Mononuclear cell (primary cell): Measurements from ENCODE around the gene EMID1. TPM values are rescaled to one million over a fixed set of nuclear protein-coding genes. Genes with fewer than 3 reads are reported as not detected.
"Not testable (repeated sequence)": the region's sequence is repeated elsewhere in the genome, so short reads cannot be mapped to it uniquely, and the experiment has no call there.

ENCODE experiments used
- H3K27me3 ChIP-seq: 2 replicates; pipeline ENCODE4 v1.6.0; 2011; ENCODE audit warnings: low read length, control low read depth; ENCODE audit not compliant: insufficient read depth
- H3K4me1 ChIP-seq: 2 replicates; pipeline ENCODE4 v1.5.1; 2011; ENCODE audit warnings: mild to moderate bottlenecking, low read length, control low read depth; ENCODE audit not compliant: insufficient read depth
- H3K4me3 ChIP-seq: 2 replicates; pipeline ENCODE4 v1.5.1; 2011; ENCODE audit warnings: mild to moderate bottlenecking, low read length, moderate library complexity
- H3K9me3 ChIP-seq: 2 replicates; pipeline ENCODE4 v1.5.1; 2011; ENCODE audit warnings: low read depth, mild to moderate bottlenecking, control low read depth, low read length
- total RNA-seq: library from RNA; depleted of rRNA; stranded (reverse); fragments of >200 nt; gene quantifications from one replicate; pipeline ENCODE4 v1.2.3, GENCODE V29; 2012

EMID1 gene
- total RNA-seq, 1 donor: 0.21 TPM

DNA sequence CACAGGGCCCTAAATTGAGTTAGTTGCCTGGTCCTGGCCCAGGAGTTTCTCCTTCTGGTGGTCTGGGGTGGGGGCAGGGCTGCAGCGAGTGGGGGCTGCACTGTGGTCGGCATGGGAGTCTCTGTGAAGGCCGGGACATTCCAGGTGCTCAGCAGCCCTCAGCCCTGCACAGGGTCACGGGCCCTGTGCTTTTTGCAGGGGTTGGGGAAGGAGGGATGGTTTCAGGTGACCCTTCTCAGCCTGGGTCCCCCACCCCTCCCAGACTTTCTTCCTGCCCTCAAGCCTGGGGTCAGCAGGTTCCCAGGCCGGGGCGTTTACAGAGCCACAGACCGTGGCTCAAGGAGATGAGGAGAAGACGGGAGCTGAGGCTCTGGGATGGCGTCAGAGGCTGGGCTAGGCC lies 7.8 kb downstream of the EMID1 start:
- no peak overlapping the region for H3K4me3 ChIP-seq
- no peaks in the 10 kb centered on the region for H3K4me1 ChIP-seq
- H3K27me3 ChIP-seq: no peaks in the 10 kb centered on the region
- no peaks in the 10 kb centered on the region for H3K9me3 ChIP-seq

DNA sequence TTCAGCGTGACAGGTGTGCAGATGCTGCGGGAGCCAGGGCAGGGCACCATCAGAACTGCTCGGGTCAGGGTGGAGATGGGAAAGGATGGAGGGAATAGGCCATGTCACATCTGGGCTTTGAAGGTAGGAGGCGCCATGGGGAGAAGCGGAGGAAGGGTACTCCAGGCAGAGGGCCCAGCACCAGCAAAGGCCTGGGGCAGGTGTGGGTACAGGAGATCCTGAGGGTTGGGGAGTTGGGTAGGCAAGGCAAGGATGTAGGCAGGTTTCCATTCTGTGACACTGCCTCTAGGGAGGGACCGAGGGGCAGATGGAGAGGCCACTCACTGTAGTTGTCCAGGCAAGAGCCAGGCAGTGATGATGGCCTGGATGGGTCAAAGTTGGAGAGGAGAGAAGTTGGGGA lies 8.5 kb downstream of the EMID1 start:
- no peaks in the 10 kb centered on the region for H3K4me1 ChIP-seq
- H3K4me3 ChIP-seq: no peak overlapping the region
- no peaks in the 10 kb centered on the region for H3K9me3 ChIP-seq
- no peaks in the 10 kb centered on the region for H3K27me3 ChIP-seq

DNA sequence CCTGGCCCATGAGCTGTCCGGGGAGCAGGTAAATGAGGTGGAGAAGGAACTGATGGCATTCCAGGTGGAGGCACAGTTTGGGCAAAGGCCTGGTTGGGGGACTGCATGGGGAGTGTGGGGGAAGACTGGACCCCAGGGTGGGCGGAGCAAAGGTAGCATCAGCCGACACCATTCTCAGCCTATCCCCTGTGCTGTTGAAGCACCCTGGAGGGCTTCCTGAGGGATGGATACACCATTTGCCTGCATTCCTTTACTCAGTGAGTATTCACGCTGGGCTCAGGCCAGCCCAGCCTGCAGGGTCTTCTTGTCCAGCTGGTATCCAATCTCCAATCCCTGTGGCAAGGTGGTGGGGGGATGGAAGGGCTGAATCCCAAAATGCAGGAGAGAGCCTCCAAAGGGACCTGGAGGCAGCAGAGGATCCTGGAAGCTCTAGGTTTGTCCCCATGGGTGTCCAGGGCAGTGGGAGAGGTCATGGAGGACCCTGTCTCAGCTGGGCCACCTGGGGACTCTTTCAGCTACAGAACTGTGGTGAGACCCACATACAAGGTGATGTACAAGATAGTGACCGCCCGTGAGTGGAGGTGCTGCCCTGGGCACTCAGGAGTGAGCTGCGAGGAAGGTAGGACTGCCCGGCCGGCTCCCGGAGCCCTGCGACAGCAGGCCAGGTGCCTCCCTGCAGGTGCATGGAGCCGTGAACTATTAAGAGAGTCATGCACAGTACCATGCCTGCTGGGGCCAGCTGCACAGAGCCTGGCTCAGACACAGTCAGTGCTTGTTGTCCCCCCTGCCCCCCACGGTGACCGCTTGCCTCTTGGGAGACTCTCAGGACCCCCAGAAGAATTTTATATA lies 9.5 kb downstream of the EMID1 start:
- H3K4me3 ChIP-seq: no peak overlapping the region

DNA sequence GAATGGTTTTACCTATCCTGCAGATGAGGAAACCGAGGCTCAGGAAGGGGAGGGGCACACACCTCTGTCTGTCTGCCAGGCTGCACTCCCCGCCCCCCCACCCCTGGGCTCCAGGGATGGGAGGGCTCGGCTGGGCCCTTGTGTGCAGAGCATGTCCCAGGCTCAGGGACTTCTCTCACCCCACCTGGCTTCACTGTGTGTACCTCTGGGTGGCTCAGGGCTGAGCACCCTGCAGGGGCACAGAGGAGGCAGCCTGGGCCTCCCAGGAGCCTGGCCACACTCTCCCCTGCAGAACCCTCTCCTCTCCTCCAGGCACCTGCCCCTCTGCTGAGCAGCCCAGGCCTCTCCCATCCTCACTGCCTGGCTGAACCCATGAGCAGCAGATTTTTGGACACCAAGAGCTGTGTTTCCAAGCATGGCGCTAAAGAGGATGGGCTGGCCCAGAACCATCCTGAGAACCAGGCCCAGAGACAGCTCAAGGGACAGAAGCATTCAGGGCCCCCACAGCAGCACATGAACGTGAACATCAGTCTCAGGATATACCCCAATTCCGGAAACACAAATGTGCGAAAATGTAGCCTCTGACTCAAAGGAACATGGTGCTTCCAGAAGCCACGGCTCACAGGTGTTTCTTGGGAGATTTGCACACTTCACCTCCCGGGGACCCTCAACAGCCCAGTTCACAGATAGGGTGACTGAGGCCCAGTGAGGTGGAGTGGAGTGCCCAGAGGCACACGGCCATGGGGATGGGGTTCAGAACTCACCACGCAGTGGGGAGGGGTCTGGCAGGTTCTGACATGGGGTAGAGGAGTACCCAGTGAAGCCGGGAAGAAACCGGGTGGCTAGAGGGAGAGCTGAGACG lies 10.5 kb downstream of the EMID1 start:
- Histone ChIP-seq H3K4me1 (no peaks in the 10 kb centered on the region), H3K9me3 (no peaks in the 10 kb centered on the region), H3K4me3 (no peak overlapping the region), H3K27me3 (no peaks in the 10 kb centered on the region)

More for the DNA sequence above, 9.5 kb downstream of the EMID1 start:
- Histone ChIP-seq H3K9me3 (no peaks in the 10 kb centered on the region), H3K27me3 (no peaks in the 10 kb centered on the region), H3K4me1 (no peaks in the 10 kb centered on the region)

DNA sequence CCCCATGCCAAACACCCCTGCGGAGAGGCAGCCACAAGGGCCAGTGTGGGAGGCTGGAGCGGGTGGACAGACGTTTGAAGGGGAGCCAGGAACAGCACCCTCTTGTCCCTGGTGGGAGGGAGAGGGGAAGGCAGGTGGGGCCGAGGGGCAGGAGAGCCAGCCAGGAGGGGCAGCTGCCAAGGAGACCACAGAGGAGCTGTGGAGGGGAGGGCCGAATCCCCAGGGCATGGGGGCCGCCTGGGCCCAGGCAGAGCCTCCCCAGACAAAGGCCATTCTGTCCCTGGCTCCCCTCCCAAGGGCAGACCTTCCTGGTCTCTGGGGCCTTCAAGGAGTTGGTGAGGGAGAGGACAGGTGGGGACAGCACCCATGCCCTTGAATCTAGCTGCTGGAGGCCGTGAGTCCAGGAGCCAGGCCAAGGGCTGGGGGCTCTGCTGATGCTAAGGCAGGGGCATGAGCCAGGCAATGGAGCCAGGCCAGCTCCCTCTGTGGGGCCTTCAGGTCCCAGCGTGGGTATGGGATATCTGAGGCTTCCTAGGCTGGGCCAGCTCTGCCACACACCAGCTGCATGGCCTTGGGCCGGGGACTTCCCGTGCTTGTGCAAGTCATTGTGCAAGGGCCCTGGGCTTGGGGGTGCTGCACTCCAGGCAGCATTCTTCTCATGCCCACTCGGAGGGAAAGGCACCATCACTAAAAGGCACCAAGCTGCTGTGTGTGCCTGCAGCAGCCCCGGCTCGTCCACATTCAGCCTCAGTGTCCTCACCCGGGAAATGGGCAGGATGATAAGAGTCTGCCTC lies 11.4 kb downstream of the EMID1 start:
- no peaks in the 10 kb centered on the region for H3K27me3 ChIP-seq
- no peaks in the 10 kb centered on the region for H3K4me1 ChIP-seq
- no peaks in the 10 kb centered on the region for H3K9me3 ChIP-seq
- H3K4me3 ChIP-seq: no peak overlapping the region

DNA sequence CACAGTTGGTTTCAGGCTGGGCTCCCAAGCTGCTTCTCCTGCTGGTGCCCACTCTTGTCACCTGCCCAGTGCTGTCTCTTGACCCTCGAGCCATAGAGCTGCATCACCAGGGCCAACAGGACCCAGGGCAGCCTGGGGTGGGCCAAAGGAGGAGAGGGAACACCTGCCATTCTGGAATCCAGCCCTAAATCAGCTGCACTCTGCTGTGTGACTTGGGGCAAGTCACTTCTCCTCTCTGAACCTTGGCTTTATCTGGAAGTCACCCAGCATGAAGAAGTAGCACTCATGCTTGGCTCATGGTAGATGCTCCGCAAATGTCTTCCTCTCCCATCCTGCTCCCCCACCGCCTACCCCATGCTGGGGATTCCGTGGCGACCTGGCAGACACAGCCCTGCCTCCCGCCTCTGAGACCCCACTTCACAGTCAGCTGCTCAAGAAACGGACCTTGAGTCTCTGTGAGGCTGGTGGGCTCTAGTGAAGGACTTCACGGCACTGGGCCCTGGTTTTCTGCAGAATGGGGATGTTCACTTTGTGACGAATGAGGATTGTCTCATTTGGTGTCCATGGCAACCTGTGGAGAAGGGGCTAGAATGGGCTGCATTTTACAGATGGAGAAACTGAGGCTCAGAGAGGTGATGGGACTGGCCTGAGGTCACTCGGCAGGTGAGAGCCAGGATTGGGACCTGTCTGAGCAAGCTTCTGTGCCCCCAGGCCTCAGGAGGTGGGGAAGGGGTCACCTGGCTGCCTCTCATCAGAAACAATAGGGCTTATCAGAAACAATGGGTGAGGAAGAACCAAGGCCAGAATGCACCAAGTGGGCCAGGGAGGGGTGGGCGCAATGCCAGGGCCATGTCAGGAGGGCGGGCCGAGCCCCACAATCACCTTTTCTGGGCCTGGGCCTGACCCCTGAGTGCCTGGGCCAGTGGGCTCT lies 12.4 kb downstream of the EMID1 start:
- no peaks in the 10 kb centered on the region for H3K27me3 ChIP-seq
- no peaks in the 10 kb centered on the region for H3K9me3 ChIP-seq
- no peaks in the 10 kb centered on the region for H3K4me1 ChIP-seq
- no peak overlapping the region for H3K4me3 ChIP-seq

DNA sequence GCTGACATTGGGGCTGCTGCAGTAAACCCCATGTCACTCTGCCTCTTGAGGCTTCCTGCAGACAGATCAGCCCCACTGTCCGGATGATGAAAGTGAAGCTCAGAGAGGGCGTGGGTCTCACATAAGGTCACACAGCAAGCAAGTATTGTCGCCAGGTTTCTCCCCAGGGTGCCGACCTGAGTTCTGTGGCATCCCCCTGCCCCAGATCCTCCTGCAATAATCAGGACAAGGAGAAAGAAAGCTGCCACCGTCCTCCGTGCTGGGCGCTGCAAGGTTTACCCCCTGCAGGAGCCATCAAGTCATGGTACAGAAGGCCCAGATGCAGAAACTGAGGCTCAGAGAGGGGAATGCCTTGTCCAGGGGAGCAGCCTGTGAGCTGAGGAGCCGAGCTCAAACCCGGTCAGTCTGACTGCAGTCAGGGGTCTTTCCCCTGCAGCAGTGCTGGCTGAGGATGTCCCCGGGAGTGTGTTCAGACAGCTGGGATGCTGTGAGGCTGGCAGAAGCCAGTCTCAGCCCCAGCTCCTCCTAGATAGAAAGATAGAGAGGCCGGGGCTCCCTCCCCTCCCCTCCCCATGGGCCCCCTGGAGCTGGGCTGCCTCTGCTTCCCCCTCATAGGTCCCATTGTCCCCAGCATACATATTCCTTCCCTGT lies 13.2 kb downstream of the EMID1 start:
- Histone ChIP-seq H3K9me3 (no peaks in the 10 kb centered on the region), H3K27me3 (no peaks in the 10 kb centered on the region), H3K4me1 (no peaks in the 10 kb centered on the region), H3K4me3 (no peak overlapping the region)

DNA sequence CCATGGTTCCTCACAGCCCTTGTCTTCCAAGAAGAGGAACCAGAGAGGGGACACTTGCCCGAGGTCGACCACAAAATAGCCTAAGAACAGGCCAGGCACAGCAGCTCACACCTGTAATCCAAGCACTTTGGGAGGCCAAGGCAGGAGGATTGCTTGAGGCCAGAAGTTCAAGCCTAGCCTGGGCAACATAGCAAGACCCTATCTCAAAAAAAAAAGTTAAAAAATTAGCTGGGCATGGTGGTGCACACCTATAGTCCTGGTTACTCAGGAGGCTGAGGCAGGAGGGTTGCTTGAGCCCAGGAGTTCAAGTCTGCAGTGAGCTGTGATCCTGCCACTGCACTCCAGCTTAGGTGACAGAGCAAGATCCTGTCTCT lies 13.7 kb downstream of the EMID1 start:
- H3K4me3 ChIP-seq, H3K9me3 ChIP-seq, H3K27me3 ChIP-seq, H3K4me1 ChIP-seq: not testable (repeated sequence)

DNA sequence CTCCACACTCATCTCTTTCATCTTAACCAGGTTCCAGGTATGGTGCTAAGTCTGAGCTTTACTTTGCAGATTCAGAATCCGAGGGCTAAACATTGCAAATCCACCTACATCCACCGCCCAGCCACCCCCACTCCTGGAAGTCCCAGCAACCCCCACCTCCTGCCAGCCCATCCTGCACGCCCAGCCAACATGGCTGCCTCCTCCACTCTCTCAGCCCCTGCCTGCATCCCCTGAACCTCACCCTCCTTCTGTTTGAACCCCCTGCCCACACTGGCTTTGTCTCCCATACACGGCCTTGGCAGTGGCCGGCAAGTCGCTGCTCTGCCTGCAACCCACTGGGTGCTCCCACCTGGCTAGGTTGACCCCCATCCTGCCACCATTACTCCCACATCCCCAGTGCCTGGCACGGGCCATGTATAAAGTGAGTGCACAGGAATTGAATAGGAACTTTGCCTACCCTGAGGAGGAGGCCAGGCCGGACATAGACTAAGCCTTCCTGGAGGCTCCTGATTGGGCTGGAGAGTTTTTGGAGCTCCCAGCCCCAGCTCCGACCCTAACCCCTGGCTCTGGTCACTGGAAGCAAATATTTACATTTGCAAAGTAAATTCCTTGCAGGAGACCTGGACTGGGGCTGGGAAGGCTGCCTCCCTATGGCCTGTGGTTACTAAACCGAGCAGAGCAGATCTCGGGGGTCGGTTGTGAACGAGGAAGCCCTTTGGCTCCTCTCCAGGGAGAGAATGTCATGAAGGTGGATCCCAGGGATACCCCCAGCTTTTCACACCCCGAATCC lies 14.4 kb downstream of the EMID1 start:
- Histone ChIP-seq H3K4me1 (no peaks in the 10 kb centered on the region), H3K27me3 (no peaks in the 10 kb centered on the region), H3K4me3 (no peak overlapping the region), H3K9me3 (no peaks in the 10 kb centered on the region)

DNA sequence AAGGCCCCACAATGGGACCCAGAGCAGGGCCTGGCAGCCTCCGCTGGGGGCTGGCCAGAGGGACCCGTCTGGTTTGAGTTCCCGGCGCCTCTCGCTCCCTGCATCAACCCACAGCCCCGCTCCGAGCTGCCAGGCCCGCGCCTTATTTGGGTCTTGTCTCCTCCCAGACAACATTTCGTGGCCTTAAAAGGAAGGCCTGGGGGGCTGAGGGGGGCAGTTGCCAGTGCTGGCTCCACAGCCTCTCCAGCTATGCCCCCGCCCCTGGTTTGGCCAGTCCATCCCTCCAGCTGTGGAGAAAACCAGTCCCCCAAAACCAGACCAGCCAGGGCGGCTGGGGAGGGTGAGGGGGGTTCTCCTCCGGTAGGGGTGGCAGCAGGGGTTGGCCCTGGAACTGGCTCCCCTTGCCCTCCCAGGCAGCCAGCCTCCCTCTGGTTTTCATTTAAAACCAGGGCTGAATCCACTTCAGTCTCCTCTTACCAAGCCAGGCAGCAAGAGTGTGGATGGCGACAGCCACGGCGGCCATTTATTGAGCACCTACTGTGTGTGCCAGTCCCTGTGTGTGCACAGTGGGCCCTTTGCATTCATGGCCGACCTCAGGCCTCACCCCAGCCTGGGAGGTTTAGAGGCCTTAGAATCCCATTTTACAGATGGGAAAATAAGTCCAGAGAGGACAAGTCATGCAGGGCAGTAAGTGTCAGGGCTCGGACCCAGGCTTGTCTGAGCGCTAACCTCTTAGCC lies 18.6 kb downstream of the EMID1 start:
- H3K4me3 ChIP-seq: no peak overlapping the region
- H3K4me1 ChIP-seq: no peaks in the 10 kb centered on the region
- H3K9me3 ChIP-seq: no peaks in the 10 kb centered on the region
- H3K27me3 ChIP-seq: no peaks in the 10 kb centered on the region

DNA sequence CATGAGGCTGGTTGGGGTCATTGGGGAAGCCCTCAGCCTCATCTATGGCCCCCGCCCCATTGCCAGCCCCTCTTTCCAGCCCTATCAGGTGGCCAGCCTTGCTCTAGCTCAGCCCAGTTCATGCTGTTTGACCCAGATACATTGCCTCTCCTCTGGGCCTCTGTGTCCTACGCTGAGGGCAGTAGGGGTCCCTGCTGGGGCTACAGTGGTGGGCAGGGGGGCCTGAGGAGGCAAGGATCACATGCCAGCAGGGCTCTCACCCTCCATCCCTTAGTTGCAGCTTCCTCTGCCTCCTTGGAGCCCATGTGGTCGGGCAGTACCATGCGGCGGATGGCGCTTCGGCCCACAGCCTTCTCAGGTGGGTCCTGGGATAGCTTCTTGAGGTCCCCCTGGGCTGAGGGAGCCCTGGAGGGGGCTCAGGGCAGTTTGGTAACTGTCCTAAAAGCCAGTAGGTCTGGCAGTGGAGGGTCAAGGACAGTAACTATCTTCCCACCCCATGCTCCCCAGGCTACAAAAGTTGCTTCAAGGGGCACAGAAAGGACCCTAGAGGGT lies 19.2 kb downstream of the EMID1 start:
- Histone ChIP-seq H3K4me3 (no peak overlapping the region), H3K27me3 (no peaks in the 10 kb centered on the region), H3K9me3 (no peaks in the 10 kb centered on the region), H3K4me1 (no peaks in the 10 kb centered on the region)

DNA sequence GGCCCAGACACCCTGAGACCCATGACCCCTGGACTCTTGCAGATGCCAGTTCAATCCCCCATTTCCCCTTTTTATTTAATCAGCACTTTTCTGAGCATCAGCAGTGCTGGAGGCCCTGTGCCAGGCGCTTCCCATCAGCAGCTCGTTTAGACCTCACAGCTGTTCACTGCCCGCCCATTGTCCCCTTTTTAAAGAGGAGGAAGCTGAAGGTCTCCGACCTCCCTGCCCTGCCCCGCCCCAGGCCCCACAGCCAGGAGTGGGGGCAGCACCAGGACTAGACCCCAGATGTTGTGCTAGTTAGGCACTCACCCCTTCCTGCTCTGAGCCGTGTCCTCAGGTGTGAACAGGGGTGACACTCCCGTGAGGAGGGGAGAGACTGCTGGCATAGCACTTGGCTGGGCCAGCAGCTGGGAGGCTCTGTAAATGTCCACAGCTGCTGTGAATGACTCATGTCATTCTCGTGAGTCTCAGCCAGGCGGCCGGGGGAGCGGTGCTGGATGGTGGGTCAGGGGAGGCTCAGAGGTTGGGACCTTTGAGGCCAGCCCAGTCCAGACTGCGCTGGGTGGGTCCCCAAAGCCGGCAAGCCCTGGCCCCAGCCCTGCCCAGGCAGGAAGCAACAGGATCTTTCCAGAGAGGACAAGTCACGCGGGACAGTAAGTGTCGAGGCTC lies 19.9 kb downstream of the EMID1 start:
- H3K9me3 ChIP-seq: no peaks in the 10 kb centered on the region
- no peaks in the 10 kb centered on the region for H3K4me1 ChIP-seq
- H3K4me3 ChIP-seq: no peak overlapping the region
- no peaks in the 10 kb centered on the region for H3K27me3 ChIP-seq
